ENCODE measurements around the gene ARHGAP31.

DNA sequence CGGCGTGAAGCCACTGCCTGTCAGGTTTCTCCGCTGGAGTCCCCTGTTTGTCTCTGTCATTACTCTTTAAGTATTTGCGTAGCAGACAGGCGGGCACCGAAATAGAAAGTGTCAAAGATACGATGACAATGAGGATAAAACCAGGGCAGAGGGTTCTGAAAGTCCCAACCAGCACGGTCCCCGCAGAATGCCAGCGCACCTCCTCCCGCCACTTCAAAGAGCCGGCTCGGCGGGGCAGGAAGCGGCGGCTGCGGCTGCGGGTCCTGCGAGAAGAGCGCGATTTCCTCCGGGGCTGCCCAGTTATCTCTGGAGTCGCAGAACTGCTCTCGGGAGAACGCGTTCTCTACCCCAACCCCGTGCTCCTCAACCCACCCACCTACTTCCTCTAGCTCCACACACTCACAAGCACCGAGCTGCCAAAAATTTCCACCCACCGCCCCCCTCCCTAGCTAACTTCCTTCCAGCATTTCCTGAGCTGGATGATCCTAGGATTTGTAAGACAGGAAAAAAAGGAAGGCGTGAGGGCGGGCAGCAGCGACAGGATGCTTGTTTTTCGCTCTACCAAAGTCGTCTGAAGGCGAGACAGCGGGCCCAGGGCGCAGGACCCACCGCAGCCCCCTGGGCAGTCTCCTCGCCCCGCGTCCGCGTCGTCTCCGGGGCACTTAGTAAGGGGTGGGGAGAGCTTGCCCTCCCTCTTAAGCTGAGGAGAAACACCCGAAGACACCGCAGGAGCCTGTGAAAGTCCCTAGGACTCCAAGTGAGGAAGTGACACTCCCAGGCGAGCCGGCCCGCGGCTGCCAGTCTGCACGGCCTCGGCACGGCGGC is at the start of gene ARHGAP31:
- TF ChIP-seq, protein P1, sequence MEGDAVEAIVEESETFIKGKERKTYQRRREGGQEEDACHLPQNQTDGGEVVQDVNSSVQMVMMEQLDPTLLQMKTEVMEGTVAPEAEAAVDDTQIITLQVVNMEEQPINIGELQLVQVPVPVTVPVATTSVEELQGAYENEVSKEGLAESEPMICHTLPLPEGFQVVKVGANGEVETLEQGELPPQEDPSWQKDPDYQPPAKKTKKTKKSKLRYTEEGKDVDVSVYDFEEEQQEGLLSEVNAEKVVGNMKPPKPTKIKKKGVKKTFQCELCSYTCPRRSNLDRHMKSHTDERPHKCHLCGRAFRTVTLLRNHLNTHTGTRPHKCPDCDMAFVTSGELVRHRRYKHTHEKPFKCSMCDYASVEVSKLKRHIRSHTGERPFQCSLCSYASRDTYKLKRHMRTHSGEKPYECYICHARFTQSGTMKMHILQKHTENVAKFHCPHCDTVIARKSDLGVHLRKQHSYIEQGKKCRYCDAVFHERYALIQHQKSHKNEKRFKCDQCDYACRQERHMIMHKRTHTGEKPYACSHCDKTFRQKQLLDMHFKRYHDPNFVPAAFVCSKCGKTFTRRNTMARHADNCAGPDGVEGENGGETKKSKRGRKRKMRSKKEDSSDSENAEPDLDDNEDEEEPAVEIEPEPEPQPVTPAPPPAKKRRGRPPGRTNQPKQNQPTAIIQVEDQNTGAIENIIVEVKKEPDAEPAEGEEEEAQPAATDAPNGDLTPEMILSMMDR (IDR thresholded peaks at IDR 0.05; ENCODE audit: insufficient read depth, low read length, poor library complexity, severe bottlenecking): no peak
- TF ChIP-seq EZH2phosphoT487 (conservative IDR thresholded peaks at IDR 0.05; ENCODE audit: low read length): no peak

Measured in SU-DHL-6 (cell line).